Endodermal cell (in vitro differentiated cells): ENCODE measurements around the gene MALT1. TPM values are rescaled to one million over a fixed set of nuclear protein-coding genes. Genes with fewer than 3 reads are reported as not detected.

Source experiments
- DNase-seq: peaks from one replicate; pipeline ENCODE4 v3.0.0-alpha.2; 2017
- H3K27ac ChIP-seq: 2 replicates; pipeline ENCODE4 v1.5.1; 2013; ENCODE audit warnings: mild to moderate bottlenecking, low read depth, low read length, moderate library complexity
- H3K27me3 ChIP-seq: 2 replicates; pipeline ENCODE4 v1.6.1; 2013; ENCODE audit warnings: mild to moderate bottlenecking, low read length, moderate library complexity; ENCODE audit not compliant: insufficient read depth, control insufficient read depth, poor library complexity, severe bottlenecking
- H3K36me3 ChIP-seq: 2 replicates; pipeline ENCODE4 v1.7.0; 2013; ENCODE audit warnings: mild to moderate bottlenecking, low read length, moderate library complexity; ENCODE audit not compliant: control insufficient read depth, insufficient read depth
- H3K4me1 ChIP-seq: one replicate; pipeline ENCODE4 v1.7.0; 2013; ENCODE audit warnings: low read length; ENCODE audit not compliant: control insufficient read depth, insufficient read depth
- H3K4me3 ChIP-seq: 2 replicates; pipeline ENCODE4 v1.5.1; 2013; ENCODE audit warnings: mild to moderate bottlenecking, low read length, moderate library complexity
- H3K9ac ChIP-seq: 2 replicates; pipeline ENCODE4 v1.6.1; 2013; ENCODE audit warnings: mild to moderate bottlenecking, low read length, moderate library complexity; ENCODE audit not compliant: poor library complexity, severe bottlenecking; ENCODE audit errors: extremely low read depth
- H3K9me3 ChIP-seq: 2 replicates; pipeline ENCODE4 v1.6.1; 2013; ENCODE audit warnings: mild to moderate bottlenecking, low read length, moderate library complexity; ENCODE audit not compliant: control insufficient read depth
- H3K27ac Mint-ChIP-seq: 2 replicates; pipeline ENCODE4 v1.8.0; 2020; ENCODE audit warnings: mixed read lengths
- H3K27me3 Mint-ChIP-seq: 2 replicates; pipeline ENCODE4 v1.8.0; 2021; ENCODE audit warnings: mild to moderate bottlenecking, mixed read lengths; ENCODE audit not compliant: insufficient read depth
- H3K36me3 Mint-ChIP-seq: 2 replicates; pipeline ENCODE4 v1.8.0; 2020; ENCODE audit warnings: low read depth, mixed read lengths
- H3K4me1 Mint-ChIP-seq: 2 replicates; pipeline ENCODE4 v1.8.0; 2020; ENCODE audit warnings: mixed read lengths
- H3K4me3 Mint-ChIP-seq: 2 replicates; pipeline ENCODE4 v1.8.0; 2020; ENCODE audit warnings: mild to moderate bottlenecking, moderate library complexity, mixed read lengths
- H3K9me3 Mint-ChIP-seq: 2 replicates; pipeline ENCODE4 v1.8.0; 2020; ENCODE audit warnings: mild to moderate bottlenecking, mixed read lengths
- CTCF ChIP-seq: fragments of 200-600 bp; sonication (generic); conservative IDR thresholded peaks from 2 replicates; pipeline ENCODE4 v1.5.0; 2021; ENCODE audit warnings: antibody characterized with exemption, mild to moderate bottlenecking
- WGBS, 2 experiments: methylation state at CpG; one replicate each; pipeline versions ENCODE4 v1.1.5 to v1.1.7; 2013; ENCODE audit warnings: missing lambda C conversion rate in 2 of 2, mixed read lengths in 1 of 2; ENCODE audit not compliant: insufficient coverage in 1 of 2, insufficient read length in 1 of 2; 5-methylcytosine and 5-hydroxymethylcytosine counted together
- total RNA-seq, 2 donors: library from RNA; stranded (reverse); fragmentation: NEBNext Ultra II Directional in 1 of 2; extraction: Animal tissue kit (Norgen Biotek cat#: 25700) in 1 of 2; gene quantifications; 2 replicates in 1 of 2; 3 replicates in 1 of 2; pipeline ENCODE4 v1.2.1, GENCODE V29; 2021

The MALT1 gene
- total RNA-seq, 2 donors from 2014 or later = 14.0 to 22.1 TPM

GRCh38 chr18:58787536-58788149 lies 116.4 kb downstream of the MALT1 start:
- Histone ChIP-seq H3K27ac (no peak overlapping the region), H3K4me3 (no peak overlapping the region), H3K36me3 (no peaks in the 10 kb centered on the region), H3K9ac (no peak overlapping the region), H3K27me3 (no peaks in the 10 kb centered on the region), H3K4me1 (peaks cover 15% of the 10 kb centered on the region), H3K9me3 (no peaks in the 10 kb centered on the region)
- Mint-ChIP-seq H3K4me1 (peaks cover 25% of the 10 kb centered on the region), H3K36me3 (no peaks in the 10 kb centered on the region), H3K27me3 (no peaks in the 10 kb centered on the region), H3K4me3 (no peak overlapping the region), H3K9me3 (no peaks in the 10 kb centered on the region), H3K27ac (no peak overlapping the region)
- no peak for DNase-seq
- TF ChIP-seq CTCF = peak; percentile 37
- WGBS, 2 experiments = 88 to 89% methylated on average over 8 to 11 of the region's 14 CpGs

GRCh38 chr18:58788470-58788869 lies 117.2 kb downstream of the MALT1 start:
- no peaks in the 10 kb centered on the region for H3K9me3 Mint-ChIP-seq
- H3K9me3 ChIP-seq = no peaks in the 10 kb centered on the region
- no peak overlapping the region for H3K4me3 Mint-ChIP-seq
- H3K36me3 Mint-ChIP-seq = no peaks in the 10 kb centered on the region
- H3K4me3 ChIP-seq = no peak overlapping the region
- 92 to 95% methylated on average over 2 to 3 of the region's 3 CpGs for WGBS, 2 experiments
- TF ChIP-seq CTCF = no peak
- H3K36me3 ChIP-seq = no peaks in the 10 kb centered on the region
- no peak overlapping the region for H3K27ac Mint-ChIP-seq
- no peaks in the 10 kb centered on the region for H3K27me3 Mint-ChIP-seq
- H3K4me1 Mint-ChIP-seq = peaks cover 25% of the 10 kb centered on the region
- no peak overlapping the region for H3K9ac ChIP-seq
- no peaks in the 10 kb centered on the region for H3K27me3 ChIP-seq
- no peak overlapping the region for H3K27ac ChIP-seq
- peaks cover 15% of the 10 kb centered on the region for H3K4me1 ChIP-seq
- DNase-seq = peak; percentile 56

GRCh38 chr18:58788971-58789875 lies 118.0 kb downstream of the MALT1 start:
- Mint-ChIP-seq H3K9me3 (no peaks in the 10 kb centered on the region), H3K4me3 (no peak overlapping the region), H3K27ac (peak overlapping the region; percentile 84), H3K27me3 (no peaks in the 10 kb centered on the region), H3K4me1 (peaks cover 25% of the 10 kb centered on the region), H3K36me3 (no peaks in the 10 kb centered on the region)
- no peak overlapping the region for H3K4me3 ChIP-seq
- no peak overlapping the region for H3K9ac ChIP-seq
- peaks cover 15% of the 10 kb centered on the region for H3K4me1 ChIP-seq
- no peaks in the 10 kb centered on the region for H3K9me3 ChIP-seq
- TF ChIP-seq CTCF = no peak
- DNase-seq = peak; percentile 68
- peak overlapping the region; percentile 83 for H3K27ac ChIP-seq
- 59 to 74% methylated on average over 7 to 11 of the region's 11 CpGs for WGBS, 2 experiments
- no peaks in the 10 kb centered on the region for H3K36me3 ChIP-seq
- no peaks in the 10 kb centered on the region for H3K27me3 ChIP-seq
